AG10803 (cell line): ENCODE measurements around the gene MAP3K6.

Experiments used
- DNase-seq: peaks from one replicate; pipeline ENCODE4 v3.0.0; 2010; ENCODE audit warnings: low read depth
- H3K4me3 ChIP-seq: 2 replicates; pipeline ENCODE4 v1.5.1; 2011; ENCODE audit warnings: mild to moderate bottlenecking, low read length, control low read depth
- TF ChIP-seq, protein P1 (sequence below): conservative IDR thresholded peaks from 2 replicates; pipeline ENCODE4 v1.5.1; 2011; ENCODE audit warnings: mild to moderate bottlenecking, low read length, control low read depth, inconsistent platforms

Gene MAP3K6

DNA sequence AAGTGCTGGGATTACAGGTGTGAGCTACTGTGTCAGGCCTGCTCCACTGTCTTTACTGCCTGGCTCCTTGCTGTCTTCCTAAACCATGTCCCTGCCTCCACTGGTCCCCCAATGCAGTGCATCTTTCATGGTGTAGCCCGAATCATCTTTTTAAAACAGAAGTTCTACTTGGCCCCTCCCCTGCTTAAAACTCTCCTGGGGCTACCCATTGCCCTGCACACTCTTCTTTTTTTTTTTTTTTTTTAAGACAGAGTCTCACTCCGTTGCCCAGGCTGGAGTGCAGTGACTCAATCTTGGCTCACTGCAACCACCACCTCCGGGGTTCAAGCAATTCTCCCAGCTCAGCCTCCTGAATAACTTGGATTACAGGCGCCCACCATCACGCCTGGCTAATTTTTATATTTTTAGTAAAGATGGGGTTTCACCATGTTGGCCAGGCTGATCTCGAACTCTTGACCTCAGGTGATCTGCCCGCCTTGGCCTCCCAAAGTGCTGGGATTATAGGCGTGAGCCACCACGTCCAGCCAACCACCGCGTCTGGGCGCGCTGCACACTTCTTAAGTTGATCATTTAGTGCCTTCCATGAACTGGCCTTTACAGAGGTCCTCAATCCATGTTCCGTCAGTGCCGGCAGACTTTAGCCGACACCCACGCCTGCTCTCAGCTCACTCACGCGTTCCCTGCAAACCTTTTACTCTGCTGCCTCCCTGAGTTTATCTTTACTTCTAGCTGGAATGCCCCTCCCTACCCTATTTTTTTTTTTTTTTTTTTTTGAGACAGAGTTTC lies 5.5 kb upstream of the MAP3K6 start:
- no peak for DNase-seq
- no peak overlapping the region for H3K4me3 ChIP-seq
- TF ChIP-seq, protein P1, sequence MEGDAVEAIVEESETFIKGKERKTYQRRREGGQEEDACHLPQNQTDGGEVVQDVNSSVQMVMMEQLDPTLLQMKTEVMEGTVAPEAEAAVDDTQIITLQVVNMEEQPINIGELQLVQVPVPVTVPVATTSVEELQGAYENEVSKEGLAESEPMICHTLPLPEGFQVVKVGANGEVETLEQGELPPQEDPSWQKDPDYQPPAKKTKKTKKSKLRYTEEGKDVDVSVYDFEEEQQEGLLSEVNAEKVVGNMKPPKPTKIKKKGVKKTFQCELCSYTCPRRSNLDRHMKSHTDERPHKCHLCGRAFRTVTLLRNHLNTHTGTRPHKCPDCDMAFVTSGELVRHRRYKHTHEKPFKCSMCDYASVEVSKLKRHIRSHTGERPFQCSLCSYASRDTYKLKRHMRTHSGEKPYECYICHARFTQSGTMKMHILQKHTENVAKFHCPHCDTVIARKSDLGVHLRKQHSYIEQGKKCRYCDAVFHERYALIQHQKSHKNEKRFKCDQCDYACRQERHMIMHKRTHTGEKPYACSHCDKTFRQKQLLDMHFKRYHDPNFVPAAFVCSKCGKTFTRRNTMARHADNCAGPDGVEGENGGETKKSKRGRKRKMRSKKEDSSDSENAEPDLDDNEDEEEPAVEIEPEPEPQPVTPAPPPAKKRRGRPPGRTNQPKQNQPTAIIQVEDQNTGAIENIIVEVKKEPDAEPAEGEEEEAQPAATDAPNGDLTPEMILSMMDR: no peak

DNA sequence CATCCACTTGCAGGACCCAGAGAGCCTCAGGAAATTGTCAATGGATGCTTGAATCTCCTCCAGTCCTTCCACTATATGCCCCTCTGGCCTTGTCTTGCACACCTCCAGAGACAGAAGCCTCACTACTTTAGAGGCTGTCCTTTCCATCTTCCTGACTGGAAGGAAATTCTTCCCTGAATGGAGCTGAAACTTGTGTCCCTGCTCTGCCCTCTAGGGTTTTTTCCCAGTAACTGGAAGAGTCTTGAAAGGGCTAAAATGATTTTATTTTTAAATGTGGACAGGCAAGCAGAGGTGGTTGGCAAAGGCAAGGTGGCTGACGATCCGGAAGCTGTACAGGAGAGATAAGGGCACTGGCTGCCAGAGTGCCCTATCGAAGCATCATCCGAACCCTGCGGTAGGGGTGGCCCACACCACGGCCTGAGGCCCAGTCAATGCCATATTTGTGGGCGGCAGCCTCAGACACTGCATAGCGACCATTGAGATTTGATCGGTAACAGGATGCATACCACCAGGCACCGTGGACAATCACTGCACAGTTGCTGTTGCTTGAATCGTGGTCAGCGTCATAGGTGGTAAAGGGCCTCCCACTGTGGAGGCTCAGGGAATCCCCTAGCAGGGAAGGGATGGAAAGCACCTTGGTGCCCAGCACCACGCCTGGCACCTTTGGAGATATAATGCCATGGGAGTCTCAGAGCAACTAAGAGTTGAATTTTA lies 2.3 kb upstream of the MAP3K6 start:
- TF ChIP-seq, protein P1: peak; percentile 36
- DNase-seq: peak; percentile 25
- H3K4me3 ChIP-seq: no peak overlapping the region

DNA sequence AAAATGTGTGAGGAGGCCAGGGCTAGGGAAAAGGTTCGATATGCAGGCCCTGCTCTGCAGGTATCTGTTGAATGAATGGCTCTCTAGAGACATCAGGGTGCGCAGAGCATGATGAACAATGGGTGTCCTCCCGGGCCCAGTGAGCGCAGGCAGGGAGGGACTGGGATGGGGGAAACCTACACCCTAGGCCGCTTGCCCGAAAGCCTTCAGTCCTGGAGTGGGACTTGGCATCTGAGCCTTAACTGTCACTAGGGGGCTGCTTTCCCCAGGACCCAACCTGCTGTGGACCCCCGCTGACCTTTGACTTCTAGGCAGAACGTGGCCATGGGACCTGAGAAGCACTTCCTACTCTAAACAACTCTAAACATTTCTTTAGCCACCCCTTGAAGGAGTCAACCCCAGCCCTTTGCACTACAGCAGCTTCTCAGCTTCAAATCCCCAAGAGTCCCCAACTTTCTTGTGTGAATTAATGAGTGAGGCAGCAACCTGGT lies 444 bp upstream of the MAP3K6 start:
- TF ChIP-seq, protein P1: no peak
- DNase-seq: no peak
- H3K4me3 ChIP-seq: peak overlapping the region; percentile 65

DNA sequence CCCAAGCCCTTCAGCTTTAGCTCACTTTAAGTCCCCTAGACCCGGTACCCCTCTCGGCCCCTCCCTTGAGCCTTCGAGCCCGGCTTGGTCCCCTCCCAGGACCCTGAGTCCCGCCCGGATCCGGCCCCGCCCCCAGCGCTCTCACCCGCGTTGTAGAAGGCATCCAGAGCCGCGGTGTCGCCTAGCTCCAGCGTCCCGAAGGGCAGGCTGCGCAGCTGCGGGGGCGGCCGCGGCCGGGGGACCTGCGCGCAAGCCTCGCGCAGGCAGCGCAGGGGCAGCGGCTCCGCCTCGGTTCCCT lies 699 bp downstream of the MAP3K6 start:
- H3K4me3 ChIP-seq: peak overlapping the region; percentile 77
- TF ChIP-seq, protein P1: no peak
- DNase-seq: peak; percentile 63

DNA sequence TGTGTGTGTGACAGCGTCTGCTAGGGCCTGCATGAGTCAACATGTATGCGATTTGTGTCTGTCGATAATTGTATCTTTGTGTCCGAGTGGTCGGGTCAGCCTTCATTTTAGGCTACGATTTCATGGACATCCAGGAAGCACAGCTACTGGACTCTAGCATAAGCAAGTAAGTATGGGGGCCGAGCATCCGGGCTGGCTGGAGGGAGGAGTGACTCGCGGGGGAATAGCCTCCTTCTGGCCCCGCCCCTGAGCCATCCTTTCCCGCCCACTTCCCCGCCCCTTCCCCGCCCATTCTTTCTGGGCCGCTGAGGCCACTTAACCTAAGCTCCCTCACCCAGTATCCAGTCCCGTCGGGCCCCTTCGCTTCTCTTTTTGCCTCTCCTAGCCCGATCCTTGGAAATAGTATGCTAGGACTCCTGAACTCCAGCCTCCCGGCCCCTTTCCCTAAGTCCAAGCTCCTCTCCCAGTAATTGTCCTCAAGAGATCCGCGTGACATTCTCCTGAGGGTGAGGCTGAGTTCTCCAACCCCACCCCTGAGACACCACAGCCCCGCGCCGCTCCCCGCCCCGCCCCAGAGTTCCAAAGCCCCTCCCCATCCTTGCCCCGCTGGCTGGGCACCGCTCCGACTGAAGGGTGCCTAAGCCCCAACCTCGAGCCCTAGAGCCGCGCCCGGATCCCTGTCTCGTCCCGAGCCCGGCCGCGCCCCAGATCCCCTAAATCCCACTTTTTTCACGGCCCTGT lies 1.2 kb downstream of the MAP3K6 start:
- peak; percentile 87 for DNase-seq
- peak overlapping the region; percentile 77 for H3K4me3 ChIP-seq
- TF ChIP-seq, protein P1: no peak

DNA sequence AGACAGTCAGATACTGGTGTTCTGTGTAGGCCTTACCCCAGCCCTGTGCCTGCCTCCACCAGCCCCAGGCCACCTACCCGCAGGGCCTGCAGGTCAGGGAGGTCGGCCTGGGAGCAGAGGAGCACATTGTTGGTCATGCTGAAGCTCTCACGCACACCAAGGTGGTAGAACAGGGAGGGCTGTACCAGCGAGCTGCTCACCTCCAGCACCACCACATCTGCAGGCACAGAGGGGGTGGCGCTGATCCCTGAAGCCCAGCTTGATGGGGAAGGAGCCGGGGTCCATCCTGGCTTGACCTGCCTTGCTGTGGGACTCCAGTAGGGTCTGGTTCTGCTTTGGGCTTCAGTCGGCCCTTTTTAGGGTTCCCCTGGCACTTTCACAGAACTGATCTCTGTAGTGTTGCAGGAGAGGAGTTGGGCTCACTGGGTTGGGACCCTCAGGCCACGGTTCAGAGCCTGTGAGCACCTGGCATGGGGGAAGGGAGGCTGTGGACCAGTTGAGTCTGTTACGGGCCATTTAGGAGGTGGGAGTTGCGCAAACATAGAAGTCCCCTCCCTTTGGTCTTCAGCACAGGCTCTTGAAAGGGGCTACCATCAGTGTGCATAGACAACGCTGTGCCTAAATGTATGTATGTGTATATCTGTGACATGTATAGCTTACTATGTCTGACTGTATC lies 1.9 kb downstream of the MAP3K6 start:
- H3K4me3 ChIP-seq: peak overlapping the region; percentile 63
- TF ChIP-seq, protein P1: no peak
- no peak for DNase-seq
